Fibroblast of skin of right quadriceps (primary cell): ENCODE results near the gene IL9R.
"Not testable (repeated sequence)": the region's sequence is repeated elsewhere in the genome, so short reads cannot be mapped to it uniquely, and the experiment has no call there.

Experiments
- DNase-seq: peaks from one replicate; pipeline ENCODE4 v3.0.0-alpha.2; 2013

IL9R gene, protein sequence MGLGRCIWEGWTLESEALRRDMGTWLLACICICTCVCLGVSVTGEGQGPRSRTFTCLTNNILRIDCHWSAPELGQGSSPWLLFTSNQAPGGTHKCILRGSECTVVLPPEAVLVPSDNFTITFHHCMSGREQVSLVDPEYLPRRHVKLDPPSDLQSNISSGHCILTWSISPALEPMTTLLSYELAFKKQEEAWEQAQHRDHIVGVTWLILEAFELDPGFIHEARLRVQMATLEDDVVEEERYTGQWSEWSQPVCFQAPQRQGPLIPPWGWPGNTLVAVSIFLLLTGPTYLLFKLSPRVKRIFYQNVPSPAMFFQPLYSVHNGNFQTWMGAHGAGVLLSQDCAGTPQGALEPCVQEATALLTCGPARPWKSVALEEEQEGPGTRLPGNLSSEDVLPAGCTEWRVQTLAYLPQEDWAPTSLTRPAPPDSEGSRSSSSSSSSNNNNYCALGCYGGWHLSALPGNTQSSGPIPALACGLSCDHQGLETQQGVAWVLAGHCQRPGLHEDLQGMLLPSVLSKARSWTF

DNA sequence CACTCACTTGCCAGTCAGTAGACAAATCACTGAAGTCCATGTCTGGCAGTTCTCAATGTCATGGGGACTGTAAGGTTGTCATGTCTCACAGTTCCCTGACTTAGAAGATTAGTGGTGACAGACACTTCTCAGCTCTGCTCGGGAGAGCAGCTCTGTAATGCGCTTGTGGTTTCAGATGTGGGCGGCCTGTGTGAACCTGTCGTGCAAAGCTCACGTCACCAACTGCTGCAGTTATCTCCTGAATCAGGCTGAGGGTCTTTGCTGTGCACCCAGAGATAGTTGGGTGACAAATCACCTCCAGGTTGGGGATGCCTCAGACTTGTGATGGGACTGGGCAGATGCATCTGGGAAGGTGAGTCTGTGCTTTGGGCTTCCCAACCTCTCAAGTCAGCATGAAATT, at the start of gene IL9R:
Gene IL9R, plus strand, starts transcription at position 261 of the 400 bp plus-strand sequence. Its CDS starts 64 bp downstream, at position 325.
- DNase-seq, result no peak

GRCh38 chrX:155949098-155949497, 48.4 kb upstream of the IL9R start:
- no peak for DNase-seq

- DNase-seq, result no peak
These were observed 46.2 kb upstream of the IL9R start for GRCh38 chrX:155951237-155951789.

DNA sequence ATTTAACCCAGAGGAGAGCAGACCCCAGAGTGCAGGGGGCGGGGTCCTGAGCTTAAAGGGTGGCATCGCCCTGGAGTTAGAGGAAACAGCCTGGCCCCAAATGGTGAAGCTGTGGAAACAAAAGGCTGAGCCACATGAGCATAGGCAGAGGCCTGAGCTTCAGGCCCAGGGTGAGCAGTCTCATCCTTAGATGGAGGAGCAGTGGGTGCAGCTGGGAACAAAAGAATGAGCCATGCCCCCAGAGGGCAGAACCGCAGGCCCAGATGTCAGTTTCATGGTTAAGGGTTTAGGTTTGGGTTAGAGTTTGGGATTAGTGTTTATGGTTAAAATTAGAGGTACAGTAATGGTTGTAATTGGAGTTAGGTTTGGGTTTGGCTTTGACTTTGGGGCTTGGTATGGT, 44.4 kb upstream of the IL9R start:
- DNase-seq, result no peak

- no peak for DNase-seq
These were observed 42.7 kb upstream of the IL9R start for GRCh38 chrX:155954793-155955192.

- no peak for DNase-seq
These were observed 41.4 kb upstream of the IL9R start for GRCh38 chrX:155956099-155956498.

GRCh38 chrX:155956649-155957048, 40.8 kb upstream of the IL9R start:
- DNase-seq, result no peak

DNA sequence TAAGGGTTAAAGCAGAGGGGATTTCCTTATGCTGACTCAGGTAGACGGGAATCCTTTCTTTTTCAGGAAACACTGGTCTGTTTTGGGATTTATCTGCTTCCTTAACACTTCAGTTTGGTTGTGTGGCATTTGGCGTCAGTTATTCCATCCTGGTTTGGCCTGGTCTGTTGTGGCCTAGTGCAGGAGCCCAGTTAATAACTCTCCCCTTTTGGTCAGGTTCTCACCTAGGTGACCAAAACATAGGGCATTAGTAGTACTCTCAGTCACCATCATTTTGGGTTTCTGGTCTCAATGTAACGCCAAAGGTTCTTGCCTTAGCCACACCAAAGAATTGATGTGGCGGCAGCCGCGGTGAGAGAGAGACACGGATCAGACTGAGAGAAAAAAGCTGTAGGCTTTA, 39.7 kb upstream of the IL9R start:
- no peak for DNase-seq

DNA sequence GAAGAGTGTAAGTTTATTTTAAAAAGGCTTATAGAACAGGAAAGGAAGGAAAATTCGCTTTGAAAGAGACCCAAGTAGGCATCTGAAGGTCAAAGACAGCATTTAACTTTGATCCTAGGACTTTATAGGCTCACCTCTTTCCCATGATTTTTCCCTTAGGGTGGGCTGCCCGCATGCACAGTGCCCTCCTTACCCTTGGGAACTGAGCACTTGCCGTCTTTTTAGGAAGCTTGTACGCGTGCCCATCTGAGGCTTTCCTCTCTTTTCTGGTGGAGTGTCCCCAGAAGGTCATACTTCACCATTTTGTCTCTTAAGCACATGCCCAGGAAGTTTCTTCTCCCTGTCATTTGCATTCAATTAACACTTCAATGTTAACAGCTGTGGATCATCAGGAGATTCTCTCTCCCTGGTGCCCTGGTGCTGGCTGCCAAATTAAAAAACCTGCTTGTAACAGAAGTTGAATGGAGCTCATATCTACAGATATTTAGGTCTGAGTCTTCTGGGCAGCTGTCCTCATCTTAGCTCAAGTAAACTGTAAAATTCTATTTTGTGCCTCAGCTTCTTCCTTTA, 38.4 kb upstream of the IL9R start:
- no peak for DNase-seq

GRCh38 chrX:155962906-155963305, 34.6 kb upstream of the IL9R start:
- DNase-seq, result no peak

GRCh38 chrX:155966876-155967275, 30.6 kb upstream of the IL9R start:
- DNase-seq, result no peak

- DNase-seq, result no peak
These were observed 29.7 kb upstream of the IL9R start for GRCh38 chrX:155967653-155968325.

DNA sequence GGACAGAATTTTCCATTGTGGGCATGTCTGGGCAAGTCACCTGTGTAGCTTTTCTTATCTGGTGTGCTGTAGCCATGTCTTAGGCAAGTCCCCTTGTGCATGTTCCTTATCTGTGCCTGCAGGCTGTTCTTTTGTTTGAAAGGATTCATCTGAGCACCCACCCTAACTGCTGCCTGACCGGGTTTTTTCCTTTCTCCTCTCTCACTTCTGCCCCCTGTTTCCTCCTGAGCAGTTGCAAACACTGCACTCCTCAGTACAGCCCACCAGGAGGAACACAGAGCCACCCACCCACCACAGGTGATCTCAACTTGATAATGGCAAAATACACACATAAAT, 29.2 kb upstream of the IL9R start:
- DNase-seq, result no peak

DNA sequence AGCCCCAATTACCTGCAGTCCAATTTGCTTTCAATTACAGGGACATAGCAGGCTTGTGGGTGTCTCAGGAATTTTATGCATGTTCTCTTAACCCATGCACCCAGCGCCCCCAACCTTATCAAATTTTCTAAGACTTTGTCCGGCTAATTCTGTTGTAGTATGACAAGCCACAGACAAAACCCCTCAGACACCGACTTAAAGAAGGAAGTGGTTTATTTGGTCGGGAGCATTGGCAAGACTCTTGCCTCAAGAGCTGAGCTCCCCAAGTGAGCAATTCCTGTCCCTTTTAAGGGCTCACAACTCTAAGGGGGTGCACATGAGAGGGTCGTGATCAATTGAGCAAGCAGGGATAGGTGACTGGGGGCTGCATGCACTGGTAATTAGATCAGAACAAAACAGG, 28.7 kb upstream of the IL9R start:
- DNase-seq, result no peak

DNA sequence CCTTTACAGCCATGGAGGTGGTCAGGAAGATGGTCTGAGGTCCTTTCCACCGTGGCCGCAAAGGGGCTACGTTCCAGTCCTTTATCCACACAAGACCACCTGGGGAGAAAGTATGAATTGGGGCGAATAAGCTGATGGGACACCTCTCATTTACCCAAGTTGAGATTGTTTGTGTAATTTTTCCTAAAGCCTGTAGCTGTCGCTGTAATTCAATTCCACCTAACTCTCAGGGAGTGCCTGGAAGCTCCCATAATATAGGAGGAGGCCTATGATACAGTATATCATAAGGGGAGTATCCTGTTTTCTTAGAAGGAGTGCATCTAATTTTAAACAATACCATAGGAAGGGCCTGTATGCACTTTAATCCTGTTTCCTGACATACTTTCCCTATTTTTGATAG, 25.8 kb upstream of the IL9R start:
- not testable (repeated sequence) for DNase-seq

- not testable (repeated sequence) for DNase-seq
These were observed 25.3 kb upstream of the IL9R start for GRCh38 chrX:155972241-155972640.

DNA sequence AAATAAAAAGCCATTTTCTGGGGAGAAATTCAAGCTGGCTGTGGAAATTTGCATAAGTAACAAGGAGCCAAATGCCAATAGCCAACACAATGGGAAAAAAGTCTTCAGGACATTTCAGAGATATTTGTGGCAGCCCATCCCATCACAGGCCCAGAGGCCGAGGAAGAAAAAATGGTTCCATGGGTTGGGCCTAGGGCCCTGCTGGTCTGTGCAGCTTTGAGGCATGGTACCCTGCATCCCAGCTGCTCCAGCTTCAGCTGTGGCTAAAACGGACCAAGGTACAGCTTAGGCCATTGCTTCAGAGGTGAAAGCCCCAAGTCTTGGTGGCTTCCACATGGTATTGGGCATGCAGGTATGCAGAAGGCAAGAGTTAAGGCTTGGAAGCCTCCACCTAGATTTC, 14.2 kb upstream of the IL9R start:
- no peak for DNase-seq

DNA sequence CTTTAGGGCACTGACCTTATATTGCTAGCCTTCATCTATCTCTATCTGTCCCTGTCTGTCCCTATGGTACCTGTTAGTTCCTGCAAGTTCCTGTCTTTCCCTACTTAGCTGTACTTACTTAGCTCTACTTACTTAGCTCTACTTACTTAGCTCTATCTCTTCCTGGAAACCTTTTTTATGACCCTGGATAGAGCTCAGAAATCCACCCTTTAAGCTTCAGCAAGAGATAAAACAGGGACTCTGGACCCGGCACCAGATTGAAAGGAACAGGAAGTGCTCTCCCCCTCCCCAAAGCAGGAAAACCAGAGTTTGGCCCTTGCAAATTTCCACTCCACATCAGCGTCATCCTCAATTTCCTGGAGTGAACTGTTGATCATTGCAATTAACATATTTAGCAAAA, 12.3 kb upstream of the IL9R start:
- no peak for DNase-seq

DNA sequence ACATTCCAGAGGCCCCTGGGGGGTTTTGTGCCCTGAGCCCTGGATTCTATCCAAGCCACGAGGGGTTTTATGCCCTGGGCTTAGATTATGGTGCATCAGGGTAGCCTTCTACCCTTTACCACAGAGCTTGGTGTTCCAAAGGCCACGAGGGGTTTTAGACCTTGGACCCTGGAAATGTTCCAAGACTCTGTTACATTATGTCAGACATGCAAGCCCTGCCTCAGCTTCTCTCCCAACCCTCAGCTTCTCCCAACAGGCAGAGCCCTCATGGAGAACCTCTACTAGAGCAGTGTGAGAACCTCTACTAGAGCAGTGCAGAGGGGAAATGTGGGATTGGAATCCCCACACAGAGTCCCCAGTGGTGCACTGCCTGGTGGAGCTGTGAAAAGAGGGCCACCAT, 10.5 kb upstream of the IL9R start:
- not testable (repeated sequence) for DNase-seq

DNA sequence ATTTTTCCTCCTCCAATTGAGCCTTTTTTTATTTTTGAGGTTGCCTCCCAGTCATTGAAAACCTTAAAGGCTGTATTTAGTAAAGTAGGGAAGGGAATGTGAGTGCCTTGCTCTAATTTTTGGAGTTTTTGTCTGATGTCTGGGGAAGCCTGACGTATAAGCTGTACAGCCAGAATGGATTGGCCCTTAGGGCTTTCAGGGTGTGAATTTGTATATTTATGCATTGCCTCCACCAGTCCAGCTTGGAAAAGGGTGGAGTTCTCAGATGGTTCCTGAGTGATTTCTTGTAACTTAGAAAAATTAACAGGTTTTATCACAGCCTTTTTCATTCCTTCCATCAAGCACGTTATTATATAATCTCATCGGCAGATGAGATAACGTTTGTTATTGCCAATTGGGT, 8.6 kb upstream of the IL9R start:
- DNase-seq, result no peak

DNA sequence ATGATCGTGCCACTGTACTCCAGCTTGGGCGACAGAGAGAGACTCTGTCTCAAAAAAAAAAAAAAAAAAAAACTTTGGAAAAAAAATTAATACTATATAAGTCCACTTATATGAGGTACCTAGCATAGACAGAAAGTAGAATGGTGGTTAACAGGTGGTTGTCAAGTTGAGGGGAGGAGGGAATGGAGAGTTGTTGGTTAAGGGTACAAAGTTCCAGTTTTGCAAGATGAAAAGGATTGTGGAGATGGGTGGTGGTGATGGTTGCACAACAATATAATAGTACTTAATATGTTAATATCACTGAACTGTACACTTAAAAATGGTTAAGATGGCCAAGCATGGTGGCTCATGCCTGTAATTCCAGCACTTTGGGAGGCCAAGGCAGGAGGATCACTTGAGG, 4.1 kb upstream of the IL9R start:
- DNase-seq, result no peak

- DNase-seq, result no peak
These were observed 2.1 kb upstream of the IL9R start for GRCh38 chrX:155995321-155995875.

DNA sequence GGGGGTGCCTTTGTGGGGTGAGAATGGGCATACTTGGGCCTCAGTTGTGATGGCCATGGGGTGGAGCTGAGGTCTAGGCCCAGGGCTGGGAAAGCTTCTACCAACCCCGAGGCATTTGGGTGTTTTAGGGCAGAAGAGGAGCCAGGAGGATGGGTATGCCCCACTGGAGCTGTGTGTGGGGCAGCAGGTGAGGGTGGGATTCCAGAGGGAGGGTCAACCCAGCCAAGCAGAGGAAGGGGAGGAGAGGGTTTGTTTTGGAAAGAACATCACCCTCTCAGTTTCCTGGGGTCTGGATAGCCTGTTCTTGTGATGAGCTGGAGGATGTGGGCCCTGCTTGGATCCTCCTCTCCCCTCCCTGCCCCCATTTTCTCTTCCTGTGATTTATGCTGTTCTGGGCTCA, 620 bp downstream of the IL9R start:
- DNase-seq, result no peak
